Activated CD4-positive, alpha-beta memory T cell treated with anti-CD3 and anti-CD28 coated beads, Interleukin-2, amount 10 ng/mL, durations not matched to agents 7 days and 5 days (primary cell): ENCODE data around the gene PTPRC. TPM values are rescaled to one million over a fixed set of nuclear protein-coding genes. Genes with fewer than 3 reads are reported as not detected.

Experiments used
- CTCF ChIA-PET: fragments of 350-600 bp; sonication (Branson Sonifier 250); formaldehyde crosslinking; loops from one replicate; lab custom pipeline; 2021; ENCODE audit warnings: antibody characterized with exemption, inconsistent platforms; lab: Charles Lee
- POLR2A ChIA-PET: fragments of 350-600 bp; sonication (Branson Sonifier 250); formaldehyde crosslinking; loops from one replicate; lab custom pipeline; 2021; ENCODE audit warnings: antibody characterized with exemption; lab: Charles Lee
- DNase-seq: peaks from one replicate; pipeline ENCODE4 v3.0.0-alpha.2; 2020
- H3K27ac Mint-ChIP-seq: one replicate; pipeline ENCODE4 v1.8.0; 2021; ENCODE audit warnings: mild to moderate bottlenecking, mixed read lengths
- H3K27me3 Mint-ChIP-seq: one replicate; pipeline ENCODE4 v1.8.0; 2021; ENCODE audit warnings: mixed read lengths
- H3K36me3 Mint-ChIP-seq: one replicate; pipeline ENCODE4 v1.8.0; 2021; ENCODE audit warnings: low read depth, mixed read lengths
- H3K4me1 Mint-ChIP-seq: one replicate; pipeline ENCODE4 v1.8.0; 2021; ENCODE audit warnings: mixed read lengths
- H3K4me3 Mint-ChIP-seq: one replicate; pipeline ENCODE4 v1.8.0; 2021; ENCODE audit warnings: mild to moderate bottlenecking, mixed read lengths
- H3K9me3 Mint-ChIP-seq: one replicate; pipeline ENCODE4 v1.8.0; 2021; ENCODE audit warnings: mixed read lengths
- total RNA-seq, 2 experiments: library from RNA; stranded (reverse); gene quantifications; one replicate each; pipeline ENCODE4 v1.2.3, GENCODE V29; 2021

PTPRC gene
- total RNA-seq, 2 experiments from 2014 or later, result 724 to 731 TPM

- ChIA-PET CTCF (no interaction called here), POLR2A (interaction anchor here (1.1 to 2.1 kb wide), 7 partner anchors 9 to 49 kb away, joined by 3 to 9 read pairs (median 4); no protein-coding TSS in a partner anchor)
- DNase-seq, result no peak
- H3K4me1 Mint-ChIP-seq, result peaks cover 78% of the 10 kb centered on the region
- H3K4me3 Mint-ChIP-seq, result no peak overlapping the region
- no peak overlapping the region for H3K27ac Mint-ChIP-seq
- H3K9me3 Mint-ChIP-seq, result no peaks in the 10 kb centered on the region
- H3K36me3 Mint-ChIP-seq, result peaks cover 65% of the 10 kb centered on the region
- no peaks in the 10 kb centered on the region for H3K27me3 Mint-ChIP-seq
These were observed 52.2 kb downstream of the PTPRC start for GRCh38 chr1:198691063-198691462.

- peaks cover 75% of the 10 kb centered on the region for H3K36me3 Mint-ChIP-seq
- H3K4me1 Mint-ChIP-seq, result peaks cover 78% of the 10 kb centered on the region
- H3K4me3 Mint-ChIP-seq, result no peak overlapping the region
- no peaks in the 10 kb centered on the region for H3K27me3 Mint-ChIP-seq
- ChIA-PET POLR2A (interaction anchor here (0.9 kb wide), 1 partner anchor 42 kb away, joined by 3 read pairs; no protein-coding TSS in a partner anchor), CTCF (no interaction called here)
- no peak for DNase-seq
- no peaks in the 10 kb centered on the region for H3K9me3 Mint-ChIP-seq
- peak overlapping the region; percentile 22 for H3K27ac Mint-ChIP-seq
These were observed 54.5 kb downstream of the PTPRC start for GRCh38 chr1:198693321-198693720.

GRCh38 chr1:198694542-198694941, 55.7 kb downstream of the PTPRC start:
- H3K4me1 Mint-ChIP-seq, result peaks cover 75% of the 10 kb centered on the region
- CTCF ChIA-PET, result interaction anchor here (1.0 kb wide), 1 partner anchor 8 kb away, joined by 3 read pairs; no protein-coding TSS in a partner anchor
- H3K9me3 Mint-ChIP-seq, result no peaks in the 10 kb centered on the region
- peaks cover 81% of the 10 kb centered on the region for H3K36me3 Mint-ChIP-seq
- no peak overlapping the region for H3K27ac Mint-ChIP-seq
- H3K27me3 Mint-ChIP-seq, result no peaks in the 10 kb centered on the region
- H3K4me3 Mint-ChIP-seq, result no peak overlapping the region
- POLR2A ChIA-PET, result interaction anchor here (0.9 kb wide), 1 partner anchor 175 kb away, joined by 4 read pairs; no protein-coding TSS in a partner anchor
- DNase-seq, result no peak

GRCh38 chr1:198696211-198696610, 57.4 kb downstream of the PTPRC start:
- peaks cover 77% of the 10 kb centered on the region for H3K4me1 Mint-ChIP-seq
- H3K4me3 Mint-ChIP-seq, result no peak overlapping the region
- ChIA-PET CTCF (interaction anchor here (0.6 kb wide), 1 partner anchor 10 kb away, joined by 3 read pairs; no protein-coding TSS in a partner anchor), POLR2A (interaction anchor here (0.5 to 1.7 kb wide), 4 partner anchors 8 to 1974 kb away, joined by 3 to 6 read pairs (median 4); no protein-coding TSS in a partner anchor)
- no peaks in the 10 kb centered on the region for H3K9me3 Mint-ChIP-seq
- DNase-seq, result no peak
- H3K27ac Mint-ChIP-seq, result peak overlapping the region; percentile 7
- H3K27me3 Mint-ChIP-seq, result no peaks in the 10 kb centered on the region
- peaks cover 83% of the 10 kb centered on the region for H3K36me3 Mint-ChIP-seq

- no peak overlapping the region for H3K4me3 Mint-ChIP-seq
- peak; percentile 71 for DNase-seq
- CTCF ChIA-PET, result interaction anchor here (1.0 to 1.4 kb wide), 3 partner anchors 43 to 177 kb away, joined by 3 to 4 read pairs (median 4); no protein-coding TSS in a partner anchor
- peaks cover 76% of the 10 kb centered on the region for H3K4me1 Mint-ChIP-seq
- peaks cover 83% of the 10 kb centered on the region for H3K36me3 Mint-ChIP-seq
- peak overlapping the region; percentile 27 for H3K27ac Mint-ChIP-seq
- POLR2A ChIA-PET, result interaction anchor here (1.0 to 3.8 kb wide), 4 partner anchors 8 to 17 kb away, joined by 3 to 21 read pairs (median 4); no protein-coding TSS in a partner anchor
- H3K9me3 Mint-ChIP-seq, result no peaks in the 10 kb centered on the region
- no peaks in the 10 kb centered on the region for H3K27me3 Mint-ChIP-seq
These were observed 60.6 kb downstream of the PTPRC start for GRCh38 chr1:198699167-198700015.

GRCh38 chr1:198700016-198700392, 61.2 kb downstream of the PTPRC start:
- ChIA-PET CTCF (interaction anchor here (1.1 to 1.4 kb wide), 2 partner anchors 43 to 79 kb away, joined by 3 to 4 read pairs; no protein-coding TSS in a partner anchor), POLR2A (interaction anchor here (1.5 to 3.8 kb wide), 4 partner anchors 8 to 18 kb away, joined by 4 to 21 read pairs (median 4); no protein-coding TSS in a partner anchor)
- no peaks in the 10 kb centered on the region for H3K27me3 Mint-ChIP-seq
- no peak for DNase-seq
- no peak overlapping the region for H3K4me3 Mint-ChIP-seq
- no peaks in the 10 kb centered on the region for H3K9me3 Mint-ChIP-seq
- H3K36me3 Mint-ChIP-seq, result peaks cover 83% of the 10 kb centered on the region
- H3K27ac Mint-ChIP-seq, result no peak overlapping the region
- peaks cover 77% of the 10 kb centered on the region for H3K4me1 Mint-ChIP-seq

- CTCF ChIA-PET, result interaction anchor here (1.2 to 1.8 kb wide), 4 partner anchors 11 to 181 kb away, joined by 3 to 4 read pairs (median 4); no protein-coding TSS in a partner anchor
- Mint-ChIP-seq H3K27me3 (no peaks in the 10 kb centered on the region), H3K27ac (peak overlapping the region; percentile 49), H3K4me1 (peaks cover 79% of the 10 kb centered on the region), H3K9me3 (no peaks in the 10 kb centered on the region), H3K4me3 (no peak overlapping the region), H3K36me3 (peaks cover 84% of the 10 kb centered on the region)
- no peak for DNase-seq
- POLR2A ChIA-PET, result interaction anchor here (0.9 to 3.8 kb wide), 6 partner anchors 9 to 90 kb away, joined by 3 to 21 read pairs (median 4); no protein-coding TSS in a partner anchor
These were observed 61.6 kb downstream of the PTPRC start for GRCh38 chr1:198700396-198700795.

GRCh38 chr1:198701250-198701649, 62.4 kb downstream of the PTPRC start:
- Mint-ChIP-seq H3K36me3 (peaks cover 87% of the 10 kb centered on the region), H3K4me3 (no peak overlapping the region), H3K27ac (peak overlapping the region; percentile 49), H3K4me1 (peaks cover 80% of the 10 kb centered on the region), H3K27me3 (no peaks in the 10 kb centered on the region), H3K9me3 (no peaks in the 10 kb centered on the region)
- DNase-seq, result no peak
- ChIA-PET POLR2A (interaction anchor here (0.9 to 3.8 kb wide), 9 partner anchors 10 to 145 kb away, joined by 3 to 21 read pairs (median 4); no protein-coding TSS in a partner anchor), CTCF (interaction anchor here (1.2 to 1.8 kb wide), 4 partner anchors 10 to 182 kb away, joined by 3 to 4 read pairs (median 3); no protein-coding TSS in a partner anchor)

GRCh38 chr1:198701766-198702539, 63.1 kb downstream of the PTPRC start:
- Mint-ChIP-seq H3K36me3 (peaks cover 85% of the 10 kb centered on the region), H3K4me1 (peaks cover 74% of the 10 kb centered on the region), H3K9me3 (no peaks in the 10 kb centered on the region), H3K27me3 (no peaks in the 10 kb centered on the region), H3K4me3 (no peak overlapping the region), H3K27ac (no peak overlapping the region)
- ChIA-PET CTCF (interaction anchor here (1.1 to 1.8 kb wide), 6 partner anchors 9 to 183 kb away, joined by 3 to 5 read pairs (median 3); no protein-coding TSS in a partner anchor), POLR2A (interaction anchor here (0.7 to 3.8 kb wide), 9 partner anchors 9 to 146 kb away, joined by 3 to 21 read pairs (median 4); no protein-coding TSS in a partner anchor)
- no peak for DNase-seq

- Mint-ChIP-seq H3K27me3 (no peaks in the 10 kb centered on the region), H3K36me3 (peaks cover 88% of the 10 kb centered on the region), H3K4me1 (peaks cover 39% of the 10 kb centered on the region), H3K4me3 (no peak overlapping the region), H3K27ac (peak overlapping the region; percentile 47), H3K9me3 (no peaks in the 10 kb centered on the region)
- DNase-seq, result no peak
- ChIA-PET POLR2A (no interaction called here), CTCF (no interaction called here)
These were observed 70.1 kb downstream of the PTPRC start for GRCh38 chr1:198708761-198709525.

- no peak for DNase-seq
- Mint-ChIP-seq H3K27me3 (no peaks in the 10 kb centered on the region), H3K4me1 (peaks cover 39% of the 10 kb centered on the region), H3K4me3 (no peak overlapping the region), H3K36me3 (peaks cover 84% of the 10 kb centered on the region), H3K9me3 (no peaks in the 10 kb centered on the region), H3K27ac (no peak overlapping the region)
- CTCF ChIA-PET, result interaction anchor here (1.0 to 1.1 kb wide), 2 partner anchors 11 to 402 kb away, joined by 3 read pairs; no protein-coding TSS in a partner anchor
- POLR2A ChIA-PET, result interaction anchor here (0.9 to 1.4 kb wide), 3 partner anchors 8 to 40 kb away, joined by 3 to 5 read pairs (median 3); no protein-coding TSS in a partner anchor
These were observed 73.0 kb downstream of the PTPRC start for GRCh38 chr1:198711837-198712236.
